K562 (cell line): ENCODE data around the gene BTNL8. TPM values are rescaled to one million over a fixed set of nuclear protein-coding genes. Genes with fewer than 3 reads are reported as not detected.

ENCODE experiments used
- ATAC-seq: fragments of 200-7000 bp; cut with Tn5 transposase; 3 replicates; pipeline ENCODE4 v1.9.1; 2020; ENCODE audit warnings: moderate library complexity
- BruUV-seq: library from RNA; stranded (reverse); fragments of 400-500 nt; replicated peaks from 2 replicates; lab custom pipeline; 2021; lab: Mats Ljungman, UMichigan
- CTCF ChIA-PET: fragments of 300-600 bp; formaldehyde crosslinking; extraction: SDS; loops from one replicate; lab custom pipeline; 2021; ENCODE audit warnings: low intra/inter-chr PET ratio; lab: Yijun Ruan, JAX
- POLR2A ChIA-PET: fragments of 300-600, 350-650 bp; sonication (Branson Sonifier 250); formaldehyde crosslinking; extraction: SDS; loops from one replicate; lab custom pipeline; 2021; ENCODE audit warnings: antibody characterized with exemption, inconsistent platforms; lab: Yijun Ruan, JAX
- DNase-seq, 4 experiments: peaks; one replicate each; pipeline versions ENCODE4 v3.0.0 to v3.0.0-alpha.2; 2011 to 2018; ENCODE audit warnings: low spot score in 3 of 4, mixed read lengths in 3 of 4; ENCODE audit errors: extremely low read depth in 1 of 4
- FAIRE-seq: peaks from 2 replicates; lab custom pipeline; 2011; peaks lifted over from hg19 to GRCh38; lab: Jason Lieb, UNC
- H2AFZ ChIP-seq: 2 replicates; pipeline ENCODE4 v1.6.0; 2011; ENCODE audit warnings: low read depth, low read length, control low read depth, inconsistent platforms
- H3K27ac ChIP-seq: fragments of 200-600 bp; 3 replicates; pipeline ENCODE4 v1.8.0; 2011; ENCODE audit warnings: low read depth, mild to moderate bottlenecking, control low read depth, inconsistent platforms, low read length, moderate library complexity, mixed read lengths; ENCODE audit errors: extremely low read depth
- H3K27me3 ChIP-seq, 2 experiments: fragments of 300-600 bp in 1 of 2; 2 replicates in 1 of 2; 3 replicates in 1 of 2; pipeline versions ENCODE4 v1.6.0 to v1.8.0; 2011; ENCODE audit warnings: inconsistent platforms in 2 of 2, low read length in 2 of 2, mild to moderate bottlenecking in 1 of 2, mixed read lengths in 1 of 2, moderate library complexity in 1 of 2; ENCODE audit not compliant: control insufficient read depth in 2 of 2, insufficient read depth in 2 of 2
- H3K36me3 ChIP-seq: fragments of 300-600 bp; 3 replicates; pipeline ENCODE4 v1.8.0; 2011; ENCODE audit warnings: mild to moderate bottlenecking, low read length, inconsistent platforms; ENCODE audit not compliant: control insufficient read depth, insufficient read depth
- H3K4me1 ChIP-seq, 2 experiments: fragments of 200-600 bp in 1 of 2; replicated peaks in 1 of 2; 2 replicates in 1 of 2; 3 replicates in 1 of 2; pipeline versions ENCODE4 v1.5.1 to v1.8.0; 2011; ENCODE audit warnings: inconsistent platforms in 2 of 2, low read length in 2 of 2, mild to moderate bottlenecking in 1 of 2, mixed read lengths in 1 of 2, moderate library complexity in 1 of 2; ENCODE audit not compliant: control insufficient read depth in 2 of 2, insufficient read depth in 2 of 2
- H3K4me2 ChIP-seq: 2 replicates; pipeline ENCODE4 v1.6.1; 2011; ENCODE audit warnings: low read length, control low read depth, inconsistent platforms, mixed read lengths; ENCODE audit not compliant: insufficient read depth
- H3K4me3 ChIP-seq: fragments of 200-600 bp; sonication (generic), shearing (Covaris generic); 2 replicates; pipeline ENCODE4 v1.5.1; 2016; ENCODE audit warnings: control low read depth, inconsistent platforms
- H3K79me2 ChIP-seq: fragments of 200-600 bp; 3 replicates; pipeline ENCODE4 v1.8.0; 2011; ENCODE audit warnings: low read length, inconsistent platforms; ENCODE audit not compliant: control insufficient read depth, insufficient read depth
- H3K9ac ChIP-seq, 2 experiments: 2 replicates each; pipeline versions ENCODE4 v1.6.0 to v1.6.1; 2011; ENCODE audit warnings: low read depth in 2 of 2, low read length in 2 of 2, control low read depth in 1 of 2, inconsistent platforms in 1 of 2, mild to moderate bottlenecking in 1 of 2, mixed read lengths in 1 of 2; ENCODE audit not compliant: insufficient read depth in 1 of 2
- H3K9me1 ChIP-seq: one replicate; pipeline ENCODE4 v1.6.0; 2011; ENCODE audit warnings: inconsistent platforms, mild to moderate bottlenecking, low read length, moderate library complexity; ENCODE audit not compliant: control insufficient read depth, insufficient read depth
- H3K9me3 ChIP-seq: replicated peaks from 2 replicates; pipeline ENCODE4 v1.5.1; 2011; ENCODE audit warnings: low read depth, low read length, inconsistent platforms; ENCODE audit not compliant: control insufficient read depth, insufficient read depth
- H4K20me1 ChIP-seq: replicated peaks from 2 replicates; pipeline ENCODE4 v1.6.1; 2011; ENCODE audit warnings: low read length, inconsistent platforms, mixed read lengths; ENCODE audit not compliant: control insufficient read depth, insufficient read depth
- CBX5 ChIP-seq: IDR thresholded peaks from 2 replicates; pipeline ENCODE4 v1.6.1; 2014; ENCODE audit warnings: low read depth, borderline replicate concordance
- HMG20A ChIP-seq: fragments of 450-650 bp; formaldehyde crosslinking; conservative IDR thresholded peaks from 2 replicates; pipeline ENCODE4 v1.4.0; 2020; ENCODE audit warnings: mild to moderate bottlenecking, mixed read lengths
- MLX ChIP-seq, 2 experiments: fragments of 450-650 bp in 1 of 2; sonication (generic) in 1 of 2; formaldehyde crosslinking; conservative IDR thresholded peaks; 2 replicates each; pipeline versions ENCODE4 v1.4.0 to v1.8.1; 2020 to 2022; ENCODE audit warnings: mild to moderate bottlenecking in 1 of 2, missing genetic modification reagents in 1 of 2
- RERE ChIP-seq: sonication (generic); formaldehyde crosslinking; IDR thresholded peaks from 2 replicates; pipeline ENCODE4 v1.8.0; 2023; ENCODE audit warnings: missing genetic modification reagents, mild to moderate bottlenecking, borderline replicate concordance
- SMAD1 ChIP-seq: fragments of 150-350 bp; IDR thresholded peaks from 2 replicates; pipeline ENCODE4 v1.6.1; 2014; ENCODE audit warnings: low read length, low read depth; ENCODE audit not compliant: partially characterized antibody
- TAF15 ChIP-seq: fragments of 200-400 bp; formaldehyde crosslinking; IDR thresholded peaks from 2 replicates; pipeline ENCODE4 v1.6.1; 2017; ENCODE audit warnings: mild to moderate bottlenecking, low read depth, low read length, moderate library complexity
- ZNF449 ChIP-seq: fragments of 250-450 bp; sonication (Bioruptor Pico); IDR thresholded peaks from 2 replicates; pipeline ENCODE4 v1.8.0; 2022; ENCODE audit warnings: moderate library complexity, mild to moderate bottlenecking, inconsistent platforms
- WGBS: fragments of 100-300 bp; shearing (Covaris generic); methylation state at CpG from one replicate; pipeline ENCODE4 v1.1.6; 2016; ENCODE audit warnings: low coverage, mixed read lengths; ENCODE audit not compliant: insufficient coverage; ENCODE audit errors: missing lambda C conversion rate; 5-methylcytosine and 5-hydroxymethylcytosine counted together
- in situ Hi-C: fragments of 300-500 bp; cut with MboI; formaldehyde crosslinking; loops from 4 replicates; pipeline ENCODE4 v1.15.0; 2018; ENCODE audit warnings: inconsistent platforms, mixed read lengths
- intact Hi-C: fragments of 100-400 bp; cut with micrococcal nuclease; formaldehyde crosslinking; loops from 2 replicates; pipeline ENCODE4 v1.14.2; 2022
- polyA plus RNA-seq, 8 experiments: library from polyadenylated mRNA; depleted of rRNA in 4 of 8; stranded (reverse) in 5 of 8; unstranded in 3 of 8; fragments of >200 nt; fragmentation: Nextera tagmentation in 2 of 8; fragmentation: Illumina TruSeq in 1 of 8; extraction: Ambion mirVana in 2 of 8; extraction: Trizol in 1 of 8; gene quantifications; 2 replicates each; pipeline versions ENCODE4 v1.2.1 to v1.2.3, GENCODE V29; 2011 to 2014; ENCODE audit warnings: inconsistent platforms in 1 of 8, missing spikeins in 1 of 8
- total RNA-seq, 7 experiments: library from RNA; depleted of rRNA in 6 of 7; stranded (reverse); fragments of >200 nt in 6 of 7; fragmentation: Illumina TruSeq in 2 of 7; extraction: Trizol in 2 of 7; gene quantifications; 2 replicates each; pipeline versions ENCODE4 v1.2.1 to v1.2.3, GENCODE V29; 2011 to 2021; ENCODE audit warnings: low replicate concordance in 1 of 7

Gene BTNL8
- total and polyA plus RNA-seq, 9 of the 15 experiments (the other 6 are each of a cell fraction or from before 2014, with no cell fraction given), result 0.04 to 0.18 (median 0.07) TPM; not detected in 6

GRCh38 chr5:180950291-180950949 is 51.5 kb downstream of the BTNL8 start:
- H3K4me3 ChIP-seq, result no peak overlapping the region
- no CpG with 5 or more reads among the region's 6 CpGs for WGBS
- no peak for TF ChIP-seq CBX5
- TF ChIP-seq HMG20A, result no peak
- no peak for TF ChIP-seq TAF15
- CTCF ChIA-PET, result no interaction called here
- H2AFZ ChIP-seq, result no peak overlapping the region
- intact Hi-C loops, result no loop called here
- POLR2A ChIA-PET, result no interaction called here
- no peaks in the 10 kb centered on the region for H4K20me1 ChIP-seq
- DNase-seq, result no peak
- H3K4me1 ChIP-seq, result no peaks in the 10 kb centered on the region; a peak in 1 of 5 replicates
- H3K27me3 ChIP-seq, result no peaks in the 10 kb centered on the region
- no peak overlapping the region for H3K9ac ChIP-seq
- H3K36me3 ChIP-seq, result no peaks in the 10 kb centered on the region
- no peaks in the 10 kb centered on the region for H3K9me3 ChIP-seq
- ATAC-seq, result no peak
- no peak for FAIRE-seq
- H3K9me1 ChIP-seq, result no peaks in the 10 kb centered on the region
- H3K27ac ChIP-seq, result no peak overlapping the region
- no peak overlapping the region for H3K4me2 ChIP-seq
- BruUV-seq, result no TSS peak
- H3K79me2 ChIP-seq, result no peaks in the 10 kb centered on the region
- in situ Hi-C loops, result no loop called here

GRCh38 chr5:180959661-180960060 is 60.7 kb downstream of the BTNL8 start:
- POLR2A ChIA-PET, result no interaction called here
- H3K9ac ChIP-seq, result no peak overlapping the region
- no peak for DNase-seq
- H3K36me3 ChIP-seq, result no peaks in the 10 kb centered on the region
- no peaks in the 10 kb centered on the region for H3K9me3 ChIP-seq
- no peak for ATAC-seq
- in situ Hi-C loops, result no loop called here
- H3K4me1 ChIP-seq, result no peaks in the 10 kb centered on the region
- no peaks in the 10 kb centered on the region for H4K20me1 ChIP-seq
- H3K4me3 ChIP-seq, result no peak overlapping the region
- no peaks in the 10 kb centered on the region for H3K9me1 ChIP-seq
- no peak overlapping the region for H3K4me2 ChIP-seq
- H3K27me3 ChIP-seq, result no peaks in the 10 kb centered on the region
- CTCF ChIA-PET, result no interaction called here
- no peak overlapping the region for H3K27ac ChIP-seq
- no TSS peak for BruUV-seq
- WGBS, result no CpG with 5 or more reads among the region's 5 CpGs
- no peak overlapping the region for H2AFZ ChIP-seq
- H3K79me2 ChIP-seq, result no peaks in the 10 kb centered on the region
- intact Hi-C loops, result no loop called here
- no peak for FAIRE-seq
- no peak for TF ChIP-seq RERE (CRISPR knock-in tag)
- TF ChIP-seq ZNF449 (CRISPR knock-in tag), result no peak
- TF ChIP-seq MLX (CRISPR knock-in tag; conservative IDR thresholded peaks at IDR 0.05), result no peak
- TF ChIP-seq SMAD1, result no peak
